ENCODE data around the gene RUFY4.
A peak's percentile ranks its signal among the peaks of the same experiment; 100 is the strongest.

RUFY4 gene

GRCh38 chr2:218035463-218036100, 33.5 kb upstream of the RUFY4 start:
- H3K4me3 ChIP-seq (ENCODE audit: control insufficient read depth, low read depth, low read length), result no peak overlapping the region
- no peak for TF ChIP-seq CTCF (IDR thresholded peaks at IDR 0.05; ENCODE audit: control insufficient read depth, insufficient read depth, low read depth, low read length, missing control alignments)
- no peak for DNase-seq (ENCODE audit: low read depth)

- H3K4me3 ChIP-seq (ENCODE audit: control insufficient read depth, low read depth, low read length), result no peak overlapping the region
- peak; percentile 9 for TF ChIP-seq CTCF (IDR thresholded peaks at IDR 0.05; ENCODE audit: control insufficient read depth, insufficient read depth, low read depth, low read length, missing control alignments)
- DNase-seq (ENCODE audit: low read depth), result no peak
Measured at GRCh38 chr2:218036371-218036770, 32.7 kb upstream of the RUFY4 start.

GRCh38 chr2:218039171-218039570, 29.9 kb upstream of the RUFY4 start:
- no peak for TF ChIP-seq CTCF (IDR thresholded peaks at IDR 0.05; ENCODE audit: control insufficient read depth, insufficient read depth, low read depth, low read length, missing control alignments)
- no peak for DNase-seq (ENCODE audit: low read depth)

GRCh38 chr2:218040883-218041282, 28.2 kb upstream of the RUFY4 start:
- no peak for DNase-seq (ENCODE audit: low read depth)
- no peak overlapping the region for H3K4me3 ChIP-seq (ENCODE audit: control insufficient read depth, low read depth, low read length)
- no peak for TF ChIP-seq CTCF (IDR thresholded peaks at IDR 0.05; ENCODE audit: control insufficient read depth, insufficient read depth, low read depth, low read length, missing control alignments)

More at GRCh38 chr2:218039171-218039570, 29.9 kb upstream of the RUFY4 start:
- no peak overlapping the region for H3K4me3 ChIP-seq (ENCODE audit: control insufficient read depth, low read depth, low read length)

GRCh38 chr2:218041302-218042168, 27.5 kb upstream of the RUFY4 start:
- DNase-seq (ENCODE audit: low read depth), result no peak
- no peak for TF ChIP-seq CTCF (IDR thresholded peaks at IDR 0.05; ENCODE audit: control insufficient read depth, insufficient read depth, low read depth, low read length, missing control alignments)
- no peak overlapping the region for H3K4me3 ChIP-seq (ENCODE audit: control insufficient read depth, low read depth, low read length)

GRCh38 chr2:218043100-218043499, 26.0 kb upstream of the RUFY4 start:
- H3K4me3 ChIP-seq (ENCODE audit: control insufficient read depth, low read depth, low read length), result no peak overlapping the region
- no peak for DNase-seq (ENCODE audit: low read depth)
- TF ChIP-seq CTCF (IDR thresholded peaks at IDR 0.05; ENCODE audit: control insufficient read depth, insufficient read depth, low read depth, low read length, missing control alignments), result no peak
